ENCODE measurements around the gene SNRNP25. TPM values are rescaled to one million over a fixed set of nuclear protein-coding genes. Genes with fewer than 3 reads are reported as not detected.
"Not testable (repeated sequence)": the region's sequence is repeated elsewhere in the genome, so short reads cannot be mapped to it uniquely, and the experiment has no call there.

SNRNP25 gene
- polyA plus RNA-seq, 3 donors: 40.0 to 54.0 (median 45.0) TPM

- no peak for DNase-seq (ENCODE audit: low read depth in 3 of 3, low spot score in 2 of 3)
Measured at GRCh38 chr16:41439-42068, 12.1 kb upstream of the SNRNP25 start.

GRCh38 chr16:42069-42457 is 11.6 kb upstream of the SNRNP25 start:
- DNase-seq (ENCODE audit: low read depth in 3 of 3, low spot score in 2 of 3): no peak

- no peak for DNase-seq (ENCODE audit: low read depth in 3 of 3, low spot score in 2 of 3)
Measured at GRCh38 chr16:42691-43090, 10.9 kb upstream of the SNRNP25 start.

- DNase-seq (ENCODE audit: low read depth in 3 of 3, low spot score in 2 of 3): no peak
Measured at GRCh38 chr16:43294-43693, 10.3 kb upstream of the SNRNP25 start.

- no peak for DNase-seq (ENCODE audit: low read depth in 3 of 3, low spot score in 2 of 3)
Measured at GRCh38 chr16:44655-45054, 9.0 kb upstream of the SNRNP25 start.

- no peak for DNase-seq (ENCODE audit: low read depth in 3 of 3, low spot score in 2 of 3)
Measured at GRCh38 chr16:45454-45853, 8.2 kb upstream of the SNRNP25 start.

- DNase-seq (ENCODE audit: low read depth in 3 of 3, low spot score in 2 of 3): not testable (repeated sequence)
Measured at GRCh38 chr16:46510-46909, 7.1 kb upstream of the SNRNP25 start.

- DNase-seq (ENCODE audit: low read depth in 3 of 3, low spot score in 2 of 3): no peak
Measured at GRCh38 chr16:47234-47633, 6.4 kb upstream of the SNRNP25 start.

GRCh38 chr16:50769-51591 is 2.6 kb upstream of the SNRNP25 start:
- DNase-seq (ENCODE audit: low read depth in 3 of 3, low spot score in 2 of 3): no peak

GRCh38 chr16:54237-54581 is 581 bp downstream of the SNRNP25 start:
- DNase-seq (ENCODE audit: low read depth in 3 of 3, low spot score in 2 of 3): no peak

- no peak for DNase-seq (ENCODE audit: low read depth in 3 of 3, low spot score in 2 of 3)
Measured at GRCh38 chr16:55571-56136, 2.0 kb downstream of the SNRNP25 start.

- no peak for DNase-seq (ENCODE audit: low read depth in 3 of 3, low spot score in 2 of 3)
Measured at GRCh38 chr16:56231-56927, 2.8 kb downstream of the SNRNP25 start.

GRCh38 chr16:57711-58110 is 4.1 kb downstream of the SNRNP25 start:
- DNase-seq (ENCODE audit: low read depth in 3 of 3, low spot score in 2 of 3): no peak

GRCh38 chr16:58491-59439 is 5.1 kb downstream of the SNRNP25 start:
- DNase-seq (ENCODE audit: low read depth in 3 of 3, low spot score in 2 of 3): no peak

GRCh38 chr16:59440-60059 is 5.9 kb downstream of the SNRNP25 start:
- DNase-seq (ENCODE audit: low read depth in 3 of 3, low spot score in 2 of 3): no peak

GRCh38 chr16:60166-60565 is 6.5 kb downstream of the SNRNP25 start:
- no peak for DNase-seq (ENCODE audit: low read depth in 3 of 3, low spot score in 2 of 3)

- no peak for DNase-seq (ENCODE audit: low read depth in 3 of 3, low spot score in 2 of 3)
Measured at GRCh38 chr16:60929-61878, 7.6 kb downstream of the SNRNP25 start.

GRCh38 chr16:61879-62281 is 8.3 kb downstream of the SNRNP25 start:
- DNase-seq (ENCODE audit: low read depth in 3 of 3, low spot score in 2 of 3): no peak
